IMR-90 (cell line): Measurements from ENCODE around the gene APMAP.
"Not testable (repeated sequence)": the region's sequence is repeated elsewhere in the genome, so short reads cannot be mapped to it uniquely, and the experiment has no call there.

Experiments used
- BHLHE40 ChIP-seq: fragments of 150-350 bp; IDR thresholded peaks from 2 replicates; pipeline ENCODE4 v1.6.1; 2016; ENCODE audit warnings: mild to moderate bottlenecking, low read depth, low read length
- CTCF ChIP-seq: conservative IDR thresholded peaks from 2 replicates; pipeline ENCODE4 v1.5.1; 2012; ENCODE audit warnings: mild to moderate bottlenecking, low read depth, low read length, improper control_type of control experiment
- MAZ ChIP-seq: IDR thresholded peaks from 2 replicates; pipeline ENCODE4 v1.6.1; 2012; ENCODE audit warnings: low read depth, mild to moderate bottlenecking, low read length, improper control_type of control experiment, moderate library complexity, borderline replicate concordance
- POLR2A ChIP-seq: IDR thresholded peaks from 2 replicates; pipeline ENCODE4 v1.6.1; 2012; ENCODE audit warnings: mild to moderate bottlenecking, low read depth, low read length

GRCh38 chr20:24931893-24932292 is 60.7 kb downstream of the APMAP start:
- TF ChIP-seq POLR2A, CTCF, MAZ, BHLHE40: not testable (repeated sequence)
